Vagina (tissue), 2 donors: ENCODE results near the gene ST6GALNAC6.

Experiments
- POLR2A ChIP-seq, 2 donors: fragments of 450-650 bp; IDR thresholded peaks; one replicate each; pipeline ENCODE4 v1.6.1; 2017; ENCODE audit warnings: antibody characterized with exemption in 2 of 2, mild to moderate bottlenecking in 2 of 2, moderate library complexity in 2 of 2
- POLR2AphosphoS5 ChIP-seq, 2 donors: sonication (generic); formaldehyde crosslinking; IDR thresholded peaks; one replicate each; pipeline ENCODE4 v1.9.0; 2017; ENCODE audit warnings: antibody characterized with exemption in 2 of 2, mild to moderate bottlenecking in 2 of 2, low read depth in 1 of 2; ENCODE audit not compliant: insufficient read depth in 1 of 2
- TF ChIP-seq, protein P1 (sequence below), 3 experiments: fragments of 450-650 bp in 2 of 3; fragments of 200-600 bp in 1 of 3; sonication (generic) in 1 of 3; IDR thresholded peaks; one replicate each; pipeline ENCODE4 v1.5.1; 2017 to 2019; ENCODE audit warnings: antibody characterized with exemption in 3 of 3, mild to moderate bottlenecking in 2 of 3, moderate library complexity in 2 of 3

DNA sequence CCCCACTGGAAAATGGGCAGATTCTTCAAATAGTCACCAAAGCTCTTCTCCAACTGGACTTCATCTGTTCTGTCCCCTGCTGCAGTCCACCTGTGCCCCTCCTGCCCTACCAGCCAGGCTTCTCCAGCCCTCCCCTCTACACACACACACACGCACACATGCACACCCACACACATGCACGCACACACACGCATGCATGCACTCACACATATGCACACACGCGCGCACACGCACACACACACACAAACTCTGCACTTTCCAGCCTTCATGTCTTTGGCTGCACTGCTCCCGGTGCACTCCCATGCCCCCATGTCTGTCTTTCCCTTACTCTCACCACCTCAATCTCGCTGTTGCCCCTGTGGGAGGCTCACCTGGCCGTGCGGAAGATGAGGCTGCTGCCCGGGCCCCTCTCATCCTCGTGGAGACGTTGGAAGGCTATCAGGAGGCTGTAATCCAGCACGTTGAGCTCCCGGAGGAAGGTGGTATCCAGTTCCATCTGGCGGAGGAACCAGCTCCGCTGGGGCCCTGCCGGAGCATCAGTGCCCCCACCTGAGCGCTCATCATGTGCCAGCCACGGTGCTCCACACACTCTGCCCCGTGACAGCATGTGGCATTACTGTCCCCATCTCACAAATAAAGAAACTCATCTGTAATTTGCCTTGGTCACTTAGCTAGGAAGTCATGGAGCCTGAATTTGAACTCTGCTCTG lies 25.5 kb upstream of the ST6GALNAC6 start:
- TF ChIP-seq, protein P1, sequence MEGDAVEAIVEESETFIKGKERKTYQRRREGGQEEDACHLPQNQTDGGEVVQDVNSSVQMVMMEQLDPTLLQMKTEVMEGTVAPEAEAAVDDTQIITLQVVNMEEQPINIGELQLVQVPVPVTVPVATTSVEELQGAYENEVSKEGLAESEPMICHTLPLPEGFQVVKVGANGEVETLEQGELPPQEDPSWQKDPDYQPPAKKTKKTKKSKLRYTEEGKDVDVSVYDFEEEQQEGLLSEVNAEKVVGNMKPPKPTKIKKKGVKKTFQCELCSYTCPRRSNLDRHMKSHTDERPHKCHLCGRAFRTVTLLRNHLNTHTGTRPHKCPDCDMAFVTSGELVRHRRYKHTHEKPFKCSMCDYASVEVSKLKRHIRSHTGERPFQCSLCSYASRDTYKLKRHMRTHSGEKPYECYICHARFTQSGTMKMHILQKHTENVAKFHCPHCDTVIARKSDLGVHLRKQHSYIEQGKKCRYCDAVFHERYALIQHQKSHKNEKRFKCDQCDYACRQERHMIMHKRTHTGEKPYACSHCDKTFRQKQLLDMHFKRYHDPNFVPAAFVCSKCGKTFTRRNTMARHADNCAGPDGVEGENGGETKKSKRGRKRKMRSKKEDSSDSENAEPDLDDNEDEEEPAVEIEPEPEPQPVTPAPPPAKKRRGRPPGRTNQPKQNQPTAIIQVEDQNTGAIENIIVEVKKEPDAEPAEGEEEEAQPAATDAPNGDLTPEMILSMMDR (IDR thresholded peaks at IDR 0.05): no peak
- TF ChIP-seq POLR2AphosphoS5 (IDR thresholded peaks at IDR 0.05; ENCODE audit: insufficient read depth in 1 of 2, low read depth in 1 of 2): no peak
- no peak for TF ChIP-seq POLR2A (IDR thresholded peaks at IDR 0.05)
